Gastroesophageal sphincter (tissue), 3 donors: ENCODE data around the gene OR1E2.
"Not testable (repeated sequence)": the region's sequence is repeated elsewhere in the genome, so short reads cannot be mapped to it uniquely, and the experiment has no call there.

Source experiments
- CTCF ChIP-seq, 4 experiments: fragments of 200-600 bp in 2 of 4; fragments of 450-650 bp in 2 of 4; sonication (generic) in 1 of 4; IDR thresholded peaks; one replicate each; pipeline ENCODE4 v1.5.1; 2017 to 2019; ENCODE audit warnings: antibody characterized with exemption in 4 of 4, mild to moderate bottlenecking in 2 of 4, moderate library complexity in 2 of 4
- EP300 ChIP-seq: sonication (generic); formaldehyde crosslinking; IDR thresholded peaks from one replicate; pipeline ENCODE4 v1.6.1; 2017; ENCODE audit warnings: antibody characterized with exemption, mild to moderate bottlenecking
- POLR2AphosphoS5 ChIP-seq: sonication (generic); formaldehyde crosslinking; IDR thresholded peaks from one replicate; pipeline ENCODE4 v1.6.1; 2017; ENCODE audit warnings: antibody characterized with exemption

DNA sequence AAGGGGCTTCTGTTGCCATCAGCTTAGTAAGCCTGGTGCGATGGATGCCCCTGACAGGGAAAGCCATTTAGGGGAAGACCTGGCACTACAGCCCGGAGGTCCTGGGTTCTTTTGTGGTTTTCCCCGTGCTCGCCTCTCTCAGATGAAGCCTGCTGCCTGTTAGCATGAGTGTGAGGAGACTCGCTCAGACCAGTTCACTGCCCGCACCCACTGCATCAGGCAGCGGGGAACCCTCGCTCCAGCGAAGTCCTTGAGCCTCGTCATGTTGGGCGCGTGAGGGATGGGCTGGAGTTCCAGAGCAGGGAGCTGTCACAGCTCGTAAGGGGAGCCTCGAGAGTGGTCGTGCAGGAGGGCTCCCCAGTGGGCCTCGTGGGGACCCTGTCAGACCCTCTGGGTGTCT lies 21.4 kb downstream of the OR1E2 start:
- TF ChIP-seq POLR2AphosphoS5; CTCF (IDR thresholded peaks at IDR 0.05); EP300: not testable (repeated sequence)
